ENCODE data around the gene MAGEB1. TPM values are rescaled to one million over a fixed set of nuclear protein-coding genes. Genes with fewer than 3 reads are reported as not detected.
A peak's percentile ranks its signal among the peaks of the same experiment; 100 is the strongest.

The MAGEB1 gene
- total and polyA plus RNA-seq, 2 experiments from 2014 or later: 0.15 TPM; not detected in 1

- Mint-ChIP-seq H3K4me3 (no peak overlapping the region), H3K27me3 (ENCODE audit: insufficient read depth, low read depth, poor library complexity) (peaks cover 2% of the 10 kb centered on the region), H3K36me3 (ENCODE audit: low read depth) (no peaks in the 10 kb centered on the region), H3K9me3 (no peaks in the 10 kb centered on the region), H3K27ac (no peak overlapping the region), H3K4me1 (peaks cover 28% of the 10 kb centered on the region)
- Histone ChIP-seq H4K20me1 (replicated peaks; ENCODE audit: insufficient read depth) (no peaks in the 10 kb centered on the region), H3K36me3 (ENCODE audit: insufficient read depth) (no peaks in the 10 kb centered on the region), H3K79me2 (replicated peaks; ENCODE audit: insufficient read depth) (no peaks in the 10 kb centered on the region), H3K4me2 (no peak overlapping the region), H3K9me2 (ENCODE audit: insufficient read depth) (no peaks in the 10 kb centered on the region), H2AFZ (no peak overlapping the region), H3K27me3 (ENCODE audit: insufficient read depth) (0 out of 2 replicates have a peak, but pooled peaks cover 2% of the 10 kb centered on the region), H3K4me3 (no peak overlapping the region), H3F3A (replicated peaks; ENCODE audit: low read depth) (no peaks in the 10 kb centered on the region), H3K27ac (ENCODE audit: low read depth) (no peak overlapping the region), H3K4me1 (ENCODE audit: insufficient read depth) (0 out of 2 replicates have a peak, but pooled peaks cover 7% of the 10 kb centered on the region)
- TF ChIP-seq, protein P1, sequence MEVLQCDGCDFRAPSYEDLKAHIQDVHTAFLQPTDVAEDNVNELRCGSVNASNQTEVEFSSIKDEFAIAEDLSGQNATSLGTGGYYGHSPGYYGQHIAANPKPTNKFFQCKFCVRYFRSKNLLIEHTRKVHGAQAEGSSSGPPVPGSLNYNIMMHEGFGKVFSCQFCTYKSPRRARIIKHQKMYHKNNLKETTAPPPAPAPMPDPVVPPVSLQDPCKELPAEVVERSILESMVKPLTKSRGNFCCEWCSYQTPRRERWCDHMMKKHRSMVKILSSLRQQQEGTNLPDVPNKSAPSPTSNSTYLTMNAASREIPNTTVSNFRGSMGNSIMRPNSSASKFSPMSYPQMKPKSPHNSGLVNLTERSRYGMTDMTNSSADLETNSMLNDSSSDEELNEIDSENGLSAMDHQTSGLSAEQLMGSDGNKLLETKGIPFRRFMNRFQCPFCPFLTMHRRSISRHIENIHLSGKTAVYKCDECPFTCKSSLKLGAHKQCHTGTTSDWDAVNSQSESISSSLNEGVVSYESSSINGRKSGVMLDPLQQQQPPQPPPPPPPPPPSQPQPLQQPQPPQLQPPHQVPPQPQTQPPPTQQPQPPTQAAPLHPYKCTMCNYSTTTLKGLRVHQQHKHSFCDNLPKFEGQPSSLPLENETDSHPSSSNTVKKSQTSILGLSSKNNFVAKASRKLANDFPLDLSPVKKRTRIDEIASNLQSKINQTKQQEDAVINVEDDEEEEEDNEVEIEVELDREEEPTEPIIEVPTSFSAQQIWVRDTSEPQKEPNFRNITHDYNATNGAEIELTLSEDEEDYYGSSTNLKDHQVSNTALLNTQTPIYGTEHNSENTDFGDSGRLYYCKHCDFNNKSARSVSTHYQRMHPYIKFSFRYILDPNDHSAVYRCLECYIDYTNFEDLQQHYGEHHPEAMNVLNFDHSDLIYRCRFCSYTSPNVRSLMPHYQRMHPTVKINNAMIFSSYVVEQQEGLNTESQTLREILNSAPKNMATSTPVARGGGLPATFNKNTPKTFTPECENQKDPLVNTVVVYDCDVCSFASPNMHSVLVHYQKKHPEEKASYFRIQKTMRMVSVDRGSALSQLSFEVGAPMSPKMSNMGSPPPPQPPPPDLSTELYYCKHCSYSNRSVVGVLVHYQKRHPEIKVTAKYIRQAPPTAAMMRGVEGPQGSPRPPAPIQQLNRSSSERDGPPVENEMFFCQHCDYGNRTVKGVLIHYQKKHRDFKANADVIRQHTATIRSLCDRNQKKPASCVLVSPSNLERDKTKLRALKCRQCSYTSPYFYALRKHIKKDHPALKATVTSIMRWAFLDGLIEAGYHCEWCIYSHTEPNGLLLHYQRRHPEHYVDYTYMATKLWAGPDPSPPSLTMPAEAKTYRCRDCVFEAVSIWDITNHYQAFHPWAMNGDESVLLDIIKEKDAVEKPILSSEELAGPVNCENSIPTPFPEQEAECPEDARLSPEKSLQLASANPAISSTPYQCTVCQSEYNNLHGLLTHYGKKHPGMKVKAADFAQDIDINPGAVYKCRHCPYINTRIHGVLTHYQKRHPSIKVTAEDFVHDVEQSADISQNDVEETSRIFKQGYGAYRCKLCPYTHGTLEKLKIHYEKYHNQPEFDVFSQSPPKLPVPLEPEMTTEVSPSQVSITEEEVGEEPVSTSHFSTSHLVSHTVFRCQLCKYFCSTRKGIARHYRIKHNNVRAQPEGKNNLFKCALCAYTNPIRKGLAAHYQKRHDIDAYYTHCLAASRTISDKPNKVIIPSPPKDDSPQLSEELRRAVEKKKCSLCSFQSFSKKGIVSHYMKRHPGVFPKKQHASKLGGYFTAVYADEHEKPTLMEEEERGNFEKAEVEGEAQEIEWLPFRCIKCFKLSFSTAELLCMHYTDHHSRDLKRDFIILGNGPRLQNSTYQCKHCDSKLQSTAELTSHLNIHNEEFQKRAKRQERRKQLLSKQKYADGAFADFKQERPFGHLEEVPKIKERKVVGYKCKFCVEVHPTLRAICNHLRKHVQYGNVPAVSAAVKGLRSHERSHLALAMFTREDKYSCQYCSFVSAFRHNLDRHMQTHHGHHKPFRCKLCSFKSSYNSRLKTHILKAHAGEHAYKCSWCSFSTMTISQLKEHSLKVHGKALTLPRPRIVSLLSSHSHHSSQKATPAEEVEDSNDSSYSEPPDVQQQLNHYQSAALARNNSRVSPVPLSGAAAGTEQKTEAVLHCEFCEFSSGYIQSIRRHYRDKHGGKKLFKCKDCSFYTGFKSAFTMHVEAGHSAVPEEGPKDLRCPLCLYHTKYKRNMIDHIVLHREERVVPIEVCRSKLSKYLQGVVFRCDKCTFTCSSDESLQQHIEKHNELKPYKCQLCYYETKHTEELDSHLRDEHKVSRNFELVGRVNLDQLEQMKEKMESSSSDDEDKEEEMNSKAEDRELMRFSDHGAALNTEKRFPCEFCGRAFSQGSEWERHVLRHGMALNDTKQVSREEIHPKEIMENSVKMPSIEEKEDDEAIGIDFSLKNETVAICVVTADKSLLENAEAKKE (CRISPR knock-in tag; IDR thresholded peaks at IDR 0.05): no peak
- no peak for TF ChIP-seq ZNF114 (CRISPR knock-in tag; IDR thresholded peaks at IDR 0.05)
- no peak for TF ChIP-seq STAT1 (IDR thresholded peaks at IDR 0.05; ENCODE audit: unreplicated experiment)
- no peak for TF ChIP-seq EZH2phosphoT487 (IDR thresholded peaks at IDR 0.05; ENCODE audit: unreplicated experiment)
- no peak for TF ChIP-seq EZH2 (IDR thresholded peaks at IDR 0.05; ENCODE audit: low read depth, unreplicated experiment)
- TF ChIP-seq CTCF (conservative IDR thresholded peaks at IDR 0.05; ENCODE audit: low read depth in 2 of 2): no peak
- peak; percentile 35; the same call in 2 of the 3 replicates for ATAC-seq
- DNase-seq (ENCODE audit: low spot score): peak; percentile 3
These were observed 54.3 kb downstream of the MAGEB1 start for GRCh38 chrX:30301208-30301607.

Other genes with a start within 250 kb of the MAGEB1 start
- gene MAGEB2, start 31.6 kb upstream of the MAGEB1 start, total RNA-seq (2014; rRNA removed; shearing (Covaris generic)): not detected in 2 replicates
- gene MAGEB2, start 31.6 kb upstream of the MAGEB1 start, polyA plus RNA-seq (2016; fragmentation: Nextera tagmentation; extraction: Ambion mirVana): 0.24 TPM in 1 of 2 replicates, not detected in the other
- not detected in 2 replicates for gene MAGEB3, start 16.5 kb upstream of the MAGEB1 start, total RNA-seq (2014; rRNA removed; shearing (Covaris generic))
- 0.19 TPM in 1 of 2 replicates, not detected in the other for gene MAGEB3, start 16.5 kb upstream of the MAGEB1 start, polyA plus RNA-seq (2016; fragmentation: Nextera tagmentation; extraction: Ambion mirVana)
- gene MAGEB4, start 5.1 kb upstream of the MAGEB1 start, total RNA-seq (2014; rRNA removed; shearing (Covaris generic)): not detected in 2 replicates
- not detected in 2 replicates for gene MAGEB4, start 5.1 kb upstream of the MAGEB1 start, polyA plus RNA-seq (2016; fragmentation: Nextera tagmentation; extraction: Ambion mirVana)
- gene NR0B1, start 62.2 kb downstream of the MAGEB1 start, total RNA-seq (2014; rRNA removed; shearing (Covaris generic)): 0.16 and 0.45 TPM in 2 replicates
- 0.26 and 0.63 TPM in 2 replicates for gene NR0B1, start 62.2 kb downstream of the MAGEB1 start, polyA plus RNA-seq (2016; fragmentation: Nextera tagmentation; extraction: Ambion mirVana)

All from GM23338 (cell line).